ENCODE results near the gene B4GALNT3.

DNA sequence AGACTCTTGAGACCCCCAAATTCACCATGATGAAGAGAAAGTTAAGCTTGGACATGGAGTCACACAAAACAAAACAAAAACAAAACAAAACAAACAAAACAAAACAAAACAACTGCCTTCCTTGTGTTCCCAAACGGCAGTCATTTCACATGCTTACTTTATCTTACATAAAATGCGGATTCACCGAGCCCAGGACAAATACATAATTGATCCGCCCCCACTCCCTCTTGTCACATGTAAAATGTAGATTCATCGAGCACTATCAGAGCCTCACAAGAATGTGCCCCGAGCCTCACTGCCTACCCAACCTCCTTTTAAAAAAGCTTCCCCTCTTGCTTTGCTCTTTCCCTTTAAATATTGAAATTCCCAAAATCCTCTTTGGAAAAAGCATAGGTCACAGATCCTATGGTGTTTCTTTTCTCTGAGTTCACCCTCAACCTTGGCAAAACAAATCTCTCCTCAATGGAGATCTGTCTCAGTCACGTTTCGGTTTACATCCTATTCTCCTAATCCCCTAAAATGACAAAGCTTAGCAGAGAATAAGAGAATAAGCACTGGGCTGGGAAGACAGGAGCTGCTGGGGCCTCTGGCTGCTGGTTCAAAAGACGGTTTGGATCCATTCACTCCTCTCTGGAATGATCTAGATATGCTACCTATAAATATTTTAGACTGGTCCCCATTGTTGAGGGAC lies 119.8 kb downstream of the B4GALNT3 start:
- no peak for TF ChIP-seq FOXP2 (optimal IDR thresholded peaks at IDR 0.05; ENCODE audit: borderline replicate concordance, extremely low read depth, extremely low read length, insufficient read depth)
- TF ChIP-seq SIN3A (IDR thresholded peaks at IDR 0.05; ENCODE audit: borderline replicate concordance, insufficient read depth, low read length), result no peak
- no peak for TF ChIP-seq POLR2AphosphoS5 (IDR thresholded peaks at IDR 0.05; ENCODE audit: low read depth, low read length)
- TF ChIP-seq TAF1 (IDR thresholded peaks at IDR 0.05; ENCODE audit: borderline replicate concordance, insufficient read depth, low read length), result no peak
- TF ChIP-seq, protein P1, sequence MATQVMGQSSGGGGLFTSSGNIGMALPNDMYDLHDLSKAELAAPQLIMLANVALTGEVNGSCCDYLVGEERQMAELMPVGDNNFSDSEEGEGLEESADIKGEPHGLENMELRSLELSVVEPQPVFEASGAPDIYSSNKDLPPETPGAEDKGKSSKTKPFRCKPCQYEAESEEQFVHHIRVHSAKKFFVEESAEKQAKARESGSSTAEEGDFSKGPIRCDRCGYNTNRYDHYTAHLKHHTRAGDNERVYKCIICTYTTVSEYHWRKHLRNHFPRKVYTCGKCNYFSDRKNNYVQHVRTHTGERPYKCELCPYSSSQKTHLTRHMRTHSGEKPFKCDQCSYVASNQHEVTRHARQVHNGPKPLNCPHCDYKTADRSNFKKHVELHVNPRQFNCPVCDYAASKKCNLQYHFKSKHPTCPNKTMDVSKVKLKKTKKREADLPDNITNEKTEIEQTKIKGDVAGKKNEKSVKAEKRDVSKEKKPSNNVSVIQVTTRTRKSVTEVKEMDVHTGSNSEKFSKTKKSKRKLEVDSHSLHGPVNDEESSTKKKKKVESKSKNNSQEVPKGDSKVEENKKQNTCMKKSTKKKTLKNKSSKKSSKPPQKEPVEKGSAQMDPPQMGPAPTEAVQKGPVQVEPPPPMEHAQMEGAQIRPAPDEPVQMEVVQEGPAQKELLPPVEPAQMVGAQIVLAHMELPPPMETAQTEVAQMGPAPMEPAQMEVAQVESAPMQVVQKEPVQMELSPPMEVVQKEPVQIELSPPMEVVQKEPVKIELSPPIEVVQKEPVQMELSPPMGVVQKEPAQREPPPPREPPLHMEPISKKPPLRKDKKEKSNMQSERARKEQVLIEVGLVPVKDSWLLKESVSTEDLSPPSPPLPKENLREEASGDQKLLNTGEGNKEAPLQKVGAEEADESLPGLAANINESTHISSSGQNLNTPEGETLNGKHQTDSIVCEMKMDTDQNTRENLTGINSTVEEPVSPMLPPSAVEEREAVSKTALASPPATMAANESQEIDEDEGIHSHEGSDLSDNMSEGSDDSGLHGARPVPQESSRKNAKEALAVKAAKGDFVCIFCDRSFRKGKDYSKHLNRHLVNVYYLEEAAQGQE (IDR thresholded peaks at IDR 0.05; ENCODE audit: insufficient read depth in 1 of 2, low read depth in 2 of 2, low read length in 2 of 2), result no peak

Measured in PFSK-1 (cell line).